Psoas muscle (tissue), 8 donors: ENCODE results near the gene KRTAP13-1. TPM values are rescaled to one million over a fixed set of nuclear protein-coding genes. Genes with fewer than 3 reads are reported as not detected.

Experiments
- ATAC-seq, 4 donors: fragments of 200-7000 bp; cut with Tn5 transposase; one replicate each; pipeline ENCODE4 v1.9.1; 2020; ENCODE audit warnings: moderate library complexity in 3 of 4, mild to moderate bottlenecking in 2 of 4
- DNase-seq, 2 donors: peaks; one replicate each; pipeline ENCODE4 v3.0.0-alpha.2; 2020
- H3K27ac ChIP-seq: fragments of 200-600 bp; one replicate; pipeline ENCODE4 v1.8.0; 2022
- H3K27me3 ChIP-seq, 3 donors: fragments of 200-600 bp in 1 of 3; one replicate each; pipeline versions ENCODE4 v1.6.1 to v1.8.0; 2013 to 2022; ENCODE audit warnings: low read length in 2 of 3, mild to moderate bottlenecking in 2 of 3, moderate library complexity in 1 of 3; ENCODE audit not compliant: insufficient read depth in 3 of 3
- H3K36me3 ChIP-seq, 2 donors: fragments of 200-600 bp in 1 of 2; one replicate each; pipeline versions ENCODE4 v1.6.1 to v1.8.0; 2013 to 2022; ENCODE audit warnings: low read depth in 1 of 2, mild to moderate bottlenecking in 1 of 2, moderate library complexity in 1 of 2; ENCODE audit not compliant: insufficient read depth in 1 of 2
- H3K4me1 ChIP-seq: fragments of 200-600 bp; one replicate; pipeline ENCODE4 v1.8.0; 2022
- H3K4me3 ChIP-seq: fragments of 200-600 bp; one replicate; pipeline ENCODE4 v1.8.0; 2022; ENCODE audit warnings: mild to moderate bottlenecking
- H3K9me3 ChIP-seq: fragments of 200-600 bp; one replicate; pipeline ENCODE4 v1.8.0; 2022
- CTCF ChIP-seq: fragments of 200-600 bp; IDR thresholded peaks from one replicate; pipeline ENCODE4 v1.8.0; 2022; ENCODE audit warnings: antibody characterized with exemption
- WGBS, 3 donors: extraction: QIAGEN DNeasy Blood & Tissue Kit; methylation state at CpG; one replicate each; pipeline versions ENCODE4 v1.1.6 to v1.1.7; 2013; 5-methylcytosine and 5-hydroxymethylcytosine counted together
- intact Hi-C, 2 donors: fragments of 100-400 bp; cut with DNase I; formaldehyde crosslinking; loops; one replicate each; pipeline versions ENCODE4 v1.11.0 to v1.14.2; 2022
- polyA plus RNA-seq, 3 donors: library from polyadenylated mRNA; stranded (reverse); fragments of 200-250 nt; gene quantifications; one replicate each; pipeline ENCODE4 v1.2.3, GENCODE V29; 2013
- total RNA-seq, 4 donors: library from RNA; stranded (reverse); fragmentation: NEBNext Ultra II Directional in 2 of 4; extraction: Animal tissue kit (Norgen Biotek cat#: 25700) in 2 of 4; gene quantifications; one replicate each; pipeline versions ENCODE4 v1.2.1 to v1.2.4, GENCODE V29; 2021 to 2023
- donor health status: healthy with polysubstance abuse.
- donor health status: DM: no; HTN: no; CAD: no; lungs with moderate emphysema.
- donor health status: Bipolar disorder and iron deficiency.
- donor health status: healthy.
- donor health status: DM: yes; HTN: yes; CAD: no.
- donor health status: DM: no; HTN: no; CAD: no.
- donor health status: DM: no; HTN: no; CAD: no.
- donor health status: DM: yes; HTN: yes; CAD: no.

The KRTAP13-1 gene
- total and polyA plus RNA-seq, 7 donors, result not detected

- Histone ChIP-seq H3K27ac (no peak overlapping the region), H3K4me1 (no peaks in the 10 kb centered on the region), H3K4me3 (no peak overlapping the region), H3K27me3 (no peaks in the 10 kb centered on the region), H3K9me3 (no peaks in the 10 kb centered on the region), H3K36me3 (no peaks in the 10 kb centered on the region)
- ATAC-seq (no peak), DNase-seq (no peak)
- no peak for TF ChIP-seq CTCF
- WGBS, 3 donors, result 60 to 65% (median 61%) methylated on average over 2 of the region's 2 CpGs
- intact Hi-C loops, result no loop called here
Observed at GRCh38 chr21:30391492-30392025, 4.3 kb upstream of the KRTAP13-1 start.

- H3K36me3 ChIP-seq, result no peaks in the 10 kb centered on the region
- H3K27ac ChIP-seq, result no peak overlapping the region
- H3K4me1 ChIP-seq, result no peaks in the 10 kb centered on the region
- 30 to 33% (median 33%) methylated on average over 14 of the region's 14 CpGs for WGBS, 3 donors
- no peaks in the 10 kb centered on the region for H3K9me3 ChIP-seq
- TF ChIP-seq CTCF, result no peak
- ATAC-seq (no peak), DNase-seq (no peak)
- no peaks in the 10 kb centered on the region for H3K27me3 ChIP-seq
- intact Hi-C loops, result no loop called here
- no peak overlapping the region for H3K4me3 ChIP-seq
Observed at GRCh38 chr21:30408782-30409494, 13.1 kb downstream of the KRTAP13-1 start.

- Histone ChIP-seq H3K9me3 (no peaks in the 10 kb centered on the region), H3K27ac (no peak overlapping the region), H3K4me3 (no peak overlapping the region), H3K36me3 (no peaks in the 10 kb centered on the region), H3K4me1 (no peaks in the 10 kb centered on the region), H3K27me3 (no peaks in the 10 kb centered on the region)
- WGBS, 3 donors, result 79 to 83% (median 80%) methylated on average over 5 of the region's 5 CpGs
- ATAC-seq, result no peak
- intact Hi-C loops, result no loop called here
- TF ChIP-seq CTCF, result no peak
- DNase-seq, result no peak
Observed at GRCh38 chr21:30415993-30416392, 20.2 kb downstream of the KRTAP13-1 start.

GRCh38 chr21:30425826-30426225 lies 30.0 kb downstream of the KRTAP13-1 start, which contains the start of gene KRTAP13-3:
KRTAP13-3 (minus strand) TSS chr21:30425926; CDS start chr21:30425912, 14 bp downstream.
- whole genome bisulfite sequencing, 3 donors, result 79 to 86% (median 81%) methylated on average over 5 of the region's 5 CpGs
- intact Hi-C loops, result no loop called here
- no peak for DNase-seq

More at GRCh38 chr21:30425826-30426225, 30.0 kb downstream of the KRTAP13-1 start, which contains the start of gene KRTAP13-3:
- Histone ChIP-seq H3K9me3 (no peaks in the 10 kb centered on the region), H3K27me3 (no peaks in the 10 kb centered on the region), H3K27ac (no peak within 1 kb of the TSS), H3K4me3 (no peak within 1 kb of the TSS), H3K4me1 (no peaks in the 10 kb centered on the region), H3K36me3 (no peaks in the 10 kb centered on the region)
- no peak for ATAC-seq
- no peak for TF ChIP-seq CTCF
